Smooth muscle cell (in vitro differentiated cells): ENCODE data around the gene IL1RAPL2. TPM values are rescaled to one million over a fixed set of nuclear protein-coding genes. Genes with fewer than 3 reads are reported as not detected.
"Not testable (repeated sequence)": the region's sequence is repeated elsewhere in the genome, so short reads cannot be mapped to it uniquely, and the experiment has no call there.

Source experiments
- DNase-seq: peaks from one replicate; lab custom pipeline; 2025; ENCODE audit not compliant: unreplicated experiment; lab: John Stamatoyannopoulos, UW
- H2AFZ ChIP-seq: fragments of 200-600 bp; sonication (generic); 2 replicates; pipeline ENCODE4 v1.6.0; 2016; ENCODE audit warnings: antibody characterized with exemption, low read depth, mild to moderate bottlenecking
- H3F3A ChIP-seq: fragments of 200-600 bp; sonication (generic); 2 replicates; pipeline ENCODE4 v1.6.0; 2017; ENCODE audit warnings: antibody characterized with exemption, low read depth
- H3K27ac ChIP-seq: fragments of 200-600 bp; sonication (generic); 2 replicates; pipeline ENCODE4 v1.5.1; 2016; ENCODE audit warnings: low read depth, mild to moderate bottlenecking
- H3K27me3 ChIP-seq: fragments of 200-600 bp; sonication (generic); 2 replicates; pipeline ENCODE4 v1.6.1; 2016; ENCODE audit warnings: low read depth, mild to moderate bottlenecking
- H3K36me3 ChIP-seq: fragments of 200-600 bp; sonication (generic); 2 replicates; pipeline ENCODE4 v1.5.1; 2016; ENCODE audit warnings: low read depth
- H3K4me1 ChIP-seq: fragments of 200-600 bp; sonication (generic); 2 replicates; pipeline ENCODE4 v1.5.1; 2016; ENCODE audit warnings: low read depth
- H3K4me2 ChIP-seq: fragments of 200-600 bp; sonication (generic); 2 replicates; pipeline ENCODE4 v1.6.0; 2016; ENCODE audit warnings: mild to moderate bottlenecking
- H3K4me3 ChIP-seq: fragments of 200-600 bp; sonication (generic); 2 replicates; pipeline ENCODE4 v1.5.1; 2016; ENCODE audit warnings: mild to moderate bottlenecking
- H3K79me2 ChIP-seq: fragments of 200-600 bp; sonication (generic); 2 replicates; pipeline ENCODE4 v1.6.0; 2016; ENCODE audit warnings: low read depth, mild to moderate bottlenecking
- H3K9ac ChIP-seq: fragments of 200-600 bp; sonication (generic); 2 replicates; pipeline ENCODE4 v1.6.0; 2016; ENCODE audit warnings: low read depth
- H3K9me3 ChIP-seq: fragments of 200-600 bp; sonication (generic); replicated peaks from 2 replicates; pipeline ENCODE4 v1.5.1; 2016; ENCODE audit warnings: low read depth
- H4K20me1 ChIP-seq: fragments of 200-600 bp; sonication (generic); 2 replicates; pipeline ENCODE4 v1.6.0; 2016; ENCODE audit warnings: low read depth
- CTCF ChIP-seq: fragments of 200-600 bp; sonication (generic); IDR thresholded peaks from 2 replicates; pipeline ENCODE4 v1.5.1; 2017; ENCODE audit warnings: borderline replicate concordance, mild to moderate bottlenecking, antibody characterized with exemption; ENCODE audit not compliant: insufficient read depth, poor library complexity, severe bottlenecking
- WGBS: methylation state at CpG from one replicate; pipeline ENCODE4 v1.1.7; 2016; ENCODE audit warnings: low lambda C conversion rate; 5-methylcytosine and 5-hydroxymethylcytosine counted together
- polyA plus RNA-seq: library from polyadenylated mRNA; unstranded; fragments of >200 nt; fragmentation: Nextera tagmentation; extraction: Ambion mirVana; gene quantifications from 2 replicates; pipeline ENCODE4 v1.2.1, GENCODE V29; 2016
- total RNA-seq: library from RNA; depleted of rRNA; stranded (reverse); fragments of >200 nt; gene quantifications from 2 replicates; pipeline ENCODE4 v1.2.3, GENCODE V29; 2014

IL1RAPL2 gene
- total and polyA plus RNA-seq, 2 experiments from 2014 or later, result not detected

GRCh38 chrX:105653891-105654290 lies 1087.9 kb downstream of the IL1RAPL2 start:
- no peaks in the 10 kb centered on the region for H3K79me2 ChIP-seq
- no peaks in the 10 kb centered on the region for H4K20me1 ChIP-seq
- no peaks in the 10 kb centered on the region for H3F3A ChIP-seq
- H3K9ac ChIP-seq, result no peak overlapping the region
- no peak overlapping the region for H3K4me3 ChIP-seq
- H3K36me3 ChIP-seq, result no peaks in the 10 kb centered on the region
- no peak overlapping the region for H3K4me2 ChIP-seq
- H3K27ac ChIP-seq, result peak overlapping the region; percentile 8
- H3K4me1 ChIP-seq, result no peaks in the 10 kb centered on the region
- WGBS, result 47% methylated on average over 2 of the region's 2 CpGs
- H3K9me3 ChIP-seq, result no peaks in the 10 kb centered on the region
- no peak for TF ChIP-seq CTCF
- DNase-seq, result no peak
- H3K27me3 ChIP-seq, result no peaks in the 10 kb centered on the region
- no peak overlapping the region for H2AFZ ChIP-seq

- no peak overlapping the region for H3K27ac ChIP-seq
- H3K36me3 ChIP-seq, result no peaks in the 10 kb centered on the region
- no peaks in the 10 kb centered on the region for H3K9me3 ChIP-seq
- H3F3A ChIP-seq, result no peaks in the 10 kb centered on the region
- WGBS, result 73% methylated on average over 2 of the region's 2 CpGs
- no peaks in the 10 kb centered on the region for H3K27me3 ChIP-seq
- H3K4me2 ChIP-seq, result no peak overlapping the region
- no peaks in the 10 kb centered on the region for H3K79me2 ChIP-seq
- no peak overlapping the region for H2AFZ ChIP-seq
- no peak for DNase-seq
- no peaks in the 10 kb centered on the region for H3K4me1 ChIP-seq
- no peak overlapping the region for H3K4me3 ChIP-seq
- no peak overlapping the region for H3K9ac ChIP-seq
- no peaks in the 10 kb centered on the region for H4K20me1 ChIP-seq
- TF ChIP-seq CTCF, result no peak
Observed at GRCh38 chrX:105658136-105658535, 1092.1 kb downstream of the IL1RAPL2 start.

GRCh38 chrX:105662248-105662647 lies 1096.2 kb downstream of the IL1RAPL2 start:
- Histone ChIP-seq H3F3A (no peaks in the 10 kb centered on the region), H3K4me1 (no peaks in the 10 kb centered on the region), H3K4me3 (no peak overlapping the region), H2AFZ (no peak overlapping the region), H3K9ac (no peak overlapping the region), H3K36me3 (no peaks in the 10 kb centered on the region), H4K20me1 (no peaks in the 10 kb centered on the region), H3K27me3 (no peaks in the 10 kb centered on the region), H3K27ac (no peak overlapping the region), H3K79me2 (no peaks in the 10 kb centered on the region), H3K9me3 (no peaks in the 10 kb centered on the region), H3K4me2 (no peak overlapping the region)
- no peak for TF ChIP-seq CTCF
- no peak for DNase-seq
- 81% methylated on average over 2 of the region's 2 CpGs for WGBS

- Histone ChIP-seq H3K36me3 (no peaks in the 10 kb centered on the region), H3K27me3 (no peaks in the 10 kb centered on the region), H3K4me3 (no peak overlapping the region), H3K9ac (no peak overlapping the region), H3F3A (no peaks in the 10 kb centered on the region), H3K79me2 (no peaks in the 10 kb centered on the region), H3K27ac (no peak overlapping the region), H3K9me3 (no peaks in the 10 kb centered on the region), H2AFZ (no peak overlapping the region), H3K4me1 (no peaks in the 10 kb centered on the region), H3K4me2 (no peak overlapping the region), H4K20me1 (no peaks in the 10 kb centered on the region)
- TF ChIP-seq CTCF, result no peak
- WGBS, result 69% methylated on average over 2 of the region's 2 CpGs
- DNase-seq, result no peak
Observed at GRCh38 chrX:105664243-105664642, 1098.2 kb downstream of the IL1RAPL2 start.

GRCh38 chrX:105684288-105684687 lies 1118.3 kb downstream of the IL1RAPL2 start:
- not testable (repeated sequence) for DNase-seq, H3K9me3 ChIP-seq, H3K4me2 ChIP-seq, H2AFZ ChIP-seq, H3K9ac ChIP-seq, H3K36me3 ChIP-seq, H3K4me1 ChIP-seq, H4K20me1 ChIP-seq, H3K4me3 ChIP-seq, H3K79me2 ChIP-seq, H3K27me3 ChIP-seq, H3K27ac ChIP-seq, H3F3A ChIP-seq
- WGBS, result 88% methylated on average over 7 of the region's 7 CpGs
